MM.1S (cell line): ENCODE results near the gene SHISA9.

Experiments
- EZH2 ChIP-seq: fragments of 300-600 bp; sonication (generic); optimal IDR thresholded peaks from 2 replicates; pipeline ENCODE3; 2017; ENCODE audit warnings: low read depth, mild to moderate bottlenecking, antibody characterized with exemption, low read length, mixed read lengths
- EZH2phosphoT487 ChIP-seq: fragments of 300-600 bp; sonication (generic); IDR thresholded peaks from 2 replicates; pipeline ENCODE4 v1.6.1; 2018; ENCODE audit warnings: antibody characterized with exemption, low read length

- TF ChIP-seq EZH2phosphoT487 = no peak
- TF ChIP-seq EZH2 = no peak
These were observed 368.6 kb downstream of the SHISA9 start for GRCh38 chr16:13269905-13270528.
